Measurements from ENCODE around the gene OXNAD1.

DNA sequence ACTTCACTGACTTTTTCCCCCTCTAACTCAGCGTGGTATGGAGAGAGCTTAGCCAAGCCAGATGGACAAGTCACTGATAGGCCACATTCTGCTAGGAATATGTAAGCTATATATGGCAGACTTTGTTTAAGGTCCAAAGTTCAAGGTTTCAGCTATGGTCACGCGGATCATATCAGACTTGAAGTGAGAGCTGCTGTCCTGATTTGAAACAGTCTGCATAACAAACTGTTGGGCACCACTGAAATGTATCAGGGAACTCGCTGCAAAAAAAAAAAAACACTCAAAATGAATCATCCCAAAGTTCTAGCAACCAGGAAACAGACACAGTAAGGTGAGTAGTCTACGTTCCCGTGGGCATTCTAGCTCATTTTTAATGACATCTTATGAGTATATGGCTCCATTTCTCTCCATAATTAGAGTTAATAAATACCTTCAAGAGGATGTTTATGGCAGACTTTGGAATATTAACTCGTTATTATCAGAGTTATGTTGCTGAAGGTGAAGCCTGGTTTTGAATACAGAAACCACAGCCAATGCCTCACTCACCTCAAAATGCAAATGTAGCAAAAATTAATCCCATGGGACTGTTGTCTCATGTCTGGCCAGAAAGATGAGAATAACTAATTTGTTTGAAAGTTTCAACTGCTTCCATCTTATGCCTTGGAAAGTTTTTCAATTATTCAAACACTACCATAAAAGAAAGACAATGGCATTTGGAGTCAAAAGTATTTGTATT is 12.6 kb upstream of the OXNAD1 start:
- TF ChIP-seq, protein P1, sequence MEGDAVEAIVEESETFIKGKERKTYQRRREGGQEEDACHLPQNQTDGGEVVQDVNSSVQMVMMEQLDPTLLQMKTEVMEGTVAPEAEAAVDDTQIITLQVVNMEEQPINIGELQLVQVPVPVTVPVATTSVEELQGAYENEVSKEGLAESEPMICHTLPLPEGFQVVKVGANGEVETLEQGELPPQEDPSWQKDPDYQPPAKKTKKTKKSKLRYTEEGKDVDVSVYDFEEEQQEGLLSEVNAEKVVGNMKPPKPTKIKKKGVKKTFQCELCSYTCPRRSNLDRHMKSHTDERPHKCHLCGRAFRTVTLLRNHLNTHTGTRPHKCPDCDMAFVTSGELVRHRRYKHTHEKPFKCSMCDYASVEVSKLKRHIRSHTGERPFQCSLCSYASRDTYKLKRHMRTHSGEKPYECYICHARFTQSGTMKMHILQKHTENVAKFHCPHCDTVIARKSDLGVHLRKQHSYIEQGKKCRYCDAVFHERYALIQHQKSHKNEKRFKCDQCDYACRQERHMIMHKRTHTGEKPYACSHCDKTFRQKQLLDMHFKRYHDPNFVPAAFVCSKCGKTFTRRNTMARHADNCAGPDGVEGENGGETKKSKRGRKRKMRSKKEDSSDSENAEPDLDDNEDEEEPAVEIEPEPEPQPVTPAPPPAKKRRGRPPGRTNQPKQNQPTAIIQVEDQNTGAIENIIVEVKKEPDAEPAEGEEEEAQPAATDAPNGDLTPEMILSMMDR (IDR thresholded peaks at IDR 0.05), result no peak
- TF ChIP-seq EP300 (IDR thresholded peaks at IDR 0.05), result no peak

All from suprapubic skin (tissue), 3 donors.